Measurements from ENCODE around the gene ZMAT2.

GRCh38 chr5:140696891-140697492 is 3.3 kb upstream of the ZMAT2 start:
- TF ChIP-seq, protein P1, sequence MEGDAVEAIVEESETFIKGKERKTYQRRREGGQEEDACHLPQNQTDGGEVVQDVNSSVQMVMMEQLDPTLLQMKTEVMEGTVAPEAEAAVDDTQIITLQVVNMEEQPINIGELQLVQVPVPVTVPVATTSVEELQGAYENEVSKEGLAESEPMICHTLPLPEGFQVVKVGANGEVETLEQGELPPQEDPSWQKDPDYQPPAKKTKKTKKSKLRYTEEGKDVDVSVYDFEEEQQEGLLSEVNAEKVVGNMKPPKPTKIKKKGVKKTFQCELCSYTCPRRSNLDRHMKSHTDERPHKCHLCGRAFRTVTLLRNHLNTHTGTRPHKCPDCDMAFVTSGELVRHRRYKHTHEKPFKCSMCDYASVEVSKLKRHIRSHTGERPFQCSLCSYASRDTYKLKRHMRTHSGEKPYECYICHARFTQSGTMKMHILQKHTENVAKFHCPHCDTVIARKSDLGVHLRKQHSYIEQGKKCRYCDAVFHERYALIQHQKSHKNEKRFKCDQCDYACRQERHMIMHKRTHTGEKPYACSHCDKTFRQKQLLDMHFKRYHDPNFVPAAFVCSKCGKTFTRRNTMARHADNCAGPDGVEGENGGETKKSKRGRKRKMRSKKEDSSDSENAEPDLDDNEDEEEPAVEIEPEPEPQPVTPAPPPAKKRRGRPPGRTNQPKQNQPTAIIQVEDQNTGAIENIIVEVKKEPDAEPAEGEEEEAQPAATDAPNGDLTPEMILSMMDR (IDR thresholded peaks at IDR 0.05) = no peak
- no peak for TF ChIP-seq POLR2A (IDR thresholded peaks at IDR 0.05)

All from heart left ventricle (tissue), 13 donors.